RPMI7951 (cell line): Measurements from ENCODE around the gene HOMEZ. TPM values are rescaled to one million over a fixed set of nuclear protein-coding genes. Genes with fewer than 3 reads are reported as not detected.
"Not testable (repeated sequence)": the region's sequence is repeated elsewhere in the genome, so short reads cannot be mapped to it uniquely, and the experiment has no call there.

Experiments
- DNase-seq: peaks from one replicate; pipeline ENCODE4 v3.0.0-alpha.2; 2012; ENCODE audit warnings: low read depth
- total RNA-seq: library from RNA; depleted of rRNA; stranded (reverse); fragments of >200 nt; shearing (Covaris generic); gene quantifications from 2 replicates; pipeline ENCODE4 v1.2.3, GENCODE V29; 2014

Gene HOMEZ
- total RNA-seq, 1 experiment from 2014 or later = 9.9 TPM

DNA sequence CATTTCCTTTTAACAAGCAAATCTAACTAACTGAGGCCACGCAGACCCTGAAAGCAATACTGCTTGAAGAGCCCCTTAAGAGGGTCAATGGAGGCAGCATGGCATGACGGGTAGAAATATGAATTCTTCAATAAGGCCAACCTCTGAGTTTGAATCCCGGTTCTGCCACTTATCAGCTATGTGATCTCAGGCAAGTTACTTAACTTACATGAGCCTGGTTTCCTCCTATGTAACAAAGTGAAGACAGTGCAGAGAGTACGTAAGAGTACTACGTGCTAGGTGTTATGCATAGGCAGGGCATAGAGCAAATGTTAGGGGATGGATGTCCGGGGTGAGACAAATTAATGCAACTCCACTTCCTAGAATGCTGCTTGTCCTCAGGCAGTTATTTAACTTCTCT, 4.7 kb downstream of the HOMEZ start:
- no peak for DNase-seq

DNA sequence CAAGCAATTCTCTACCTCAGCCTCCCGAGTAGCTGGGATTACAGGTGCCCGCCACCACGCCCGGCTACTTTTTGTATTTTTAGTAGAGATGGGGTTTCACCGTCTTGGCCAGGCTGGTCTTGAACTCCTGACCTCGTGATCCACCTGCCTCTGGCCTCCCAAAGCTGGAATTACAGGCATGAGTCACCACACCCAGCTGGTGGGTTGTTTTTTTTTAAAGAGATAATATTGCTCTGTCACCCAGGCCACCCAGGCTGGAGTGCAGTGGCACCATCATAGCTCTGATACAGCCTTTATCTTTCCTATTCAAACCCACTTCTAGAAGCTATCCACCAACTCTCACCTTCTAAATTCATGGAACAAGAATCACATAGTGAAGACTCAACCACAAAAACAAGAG, 8.0 kb downstream of the HOMEZ start:
- peak; percentile 3 for DNase-seq

DNA sequence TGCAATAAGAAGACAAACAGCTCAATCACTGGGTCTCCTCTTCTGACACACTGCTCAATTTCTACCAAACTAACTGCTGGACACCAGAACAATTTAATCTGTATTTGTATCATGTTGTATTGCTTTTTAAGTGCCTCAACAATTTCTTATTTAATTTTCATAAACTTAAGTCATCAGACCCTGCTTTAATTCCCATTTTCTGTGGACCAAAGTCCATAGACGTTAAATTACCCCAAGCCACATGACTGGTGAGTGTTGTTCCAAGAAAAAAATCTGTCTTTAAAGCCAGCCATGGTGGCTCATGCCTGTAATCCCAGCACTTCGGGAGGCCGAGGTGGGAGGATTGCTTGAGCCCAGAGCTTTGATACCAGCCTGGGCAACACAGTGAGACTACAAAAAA, 8.7 kb downstream of the HOMEZ start:
- DNase-seq = no peak

DNA sequence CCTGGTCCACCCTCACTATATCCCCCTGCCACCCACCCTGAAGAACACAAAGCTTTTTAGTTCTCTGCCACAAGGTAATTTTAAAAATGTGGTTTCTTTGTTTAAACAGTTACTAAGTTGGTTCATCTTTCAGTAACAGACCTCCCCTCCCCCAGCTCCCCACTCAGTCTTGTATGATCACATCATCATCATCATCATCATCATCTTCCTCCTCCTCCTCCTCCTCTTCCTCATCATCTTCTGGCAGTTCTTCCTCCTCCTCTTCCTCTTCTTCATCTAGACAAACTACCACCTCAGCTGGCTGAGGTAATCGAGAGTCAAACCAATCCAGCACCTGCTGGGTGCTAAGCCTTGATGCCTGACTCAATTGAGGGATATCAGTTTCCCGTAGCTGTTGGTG, 10.5 kb downstream of the HOMEZ start:
- DNase-seq = no peak

DNA sequence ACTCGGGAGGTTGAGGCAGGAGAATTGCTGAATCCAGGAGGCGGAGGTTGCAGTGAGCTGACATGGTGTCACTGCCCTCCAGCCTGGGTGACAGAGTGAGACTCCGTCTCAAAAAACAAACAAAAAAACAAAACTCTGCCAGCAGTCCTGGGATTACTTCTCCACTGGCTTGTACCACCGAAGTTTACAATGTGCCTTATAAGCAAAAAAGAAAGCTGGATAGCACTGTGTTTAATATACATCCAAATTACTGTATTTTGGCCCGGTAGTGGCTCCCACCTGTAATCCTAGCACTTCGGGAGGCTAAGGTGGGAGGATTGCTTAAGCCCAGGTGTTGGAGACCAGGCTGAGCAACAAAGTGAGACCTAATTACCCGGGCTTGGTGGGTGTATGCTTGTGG, 16.7 kb downstream of the HOMEZ start:
- no peak for DNase-seq

DNA sequence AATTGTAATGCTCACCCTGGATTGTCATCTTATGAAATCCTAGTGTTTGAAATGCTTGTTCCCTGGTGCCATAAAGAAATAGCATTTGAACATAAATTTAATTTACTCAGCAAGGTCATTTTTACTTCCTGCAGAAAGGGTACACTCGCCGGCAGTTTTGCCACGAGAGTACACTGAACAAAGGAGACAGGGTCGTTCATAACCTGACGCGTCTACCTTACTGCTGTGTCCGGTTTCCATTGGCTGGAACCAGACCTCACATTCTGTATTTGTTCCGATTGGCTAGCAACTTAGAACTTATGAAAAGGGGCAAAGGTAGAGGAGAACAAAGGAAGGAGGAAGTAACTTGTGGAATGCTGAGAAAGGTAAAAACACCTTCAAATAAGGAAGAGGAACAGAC, 25.1 kb downstream of the HOMEZ start:
- DNase-seq = not testable (repeated sequence)

DNA sequence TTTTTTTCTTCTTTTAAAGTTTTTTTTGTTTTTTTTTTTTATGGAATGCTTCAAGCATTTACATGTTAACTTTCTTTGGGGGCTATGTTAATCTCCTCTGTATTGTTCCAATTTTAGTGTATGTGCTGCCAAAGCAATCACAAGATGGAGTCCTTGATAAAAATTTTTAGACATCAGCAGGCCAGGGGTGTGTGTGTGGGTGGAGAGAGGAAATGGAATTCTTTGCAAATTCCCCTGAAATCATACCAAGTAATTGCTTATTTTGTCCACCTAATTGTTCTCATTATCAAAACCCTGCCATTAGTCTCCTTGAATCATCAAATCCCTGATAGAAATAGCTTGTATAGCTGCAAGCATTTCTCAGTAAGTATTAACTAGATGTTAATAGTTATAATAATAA, 26.5 kb downstream of the HOMEZ start:
- DNase-seq = no peak

DNA sequence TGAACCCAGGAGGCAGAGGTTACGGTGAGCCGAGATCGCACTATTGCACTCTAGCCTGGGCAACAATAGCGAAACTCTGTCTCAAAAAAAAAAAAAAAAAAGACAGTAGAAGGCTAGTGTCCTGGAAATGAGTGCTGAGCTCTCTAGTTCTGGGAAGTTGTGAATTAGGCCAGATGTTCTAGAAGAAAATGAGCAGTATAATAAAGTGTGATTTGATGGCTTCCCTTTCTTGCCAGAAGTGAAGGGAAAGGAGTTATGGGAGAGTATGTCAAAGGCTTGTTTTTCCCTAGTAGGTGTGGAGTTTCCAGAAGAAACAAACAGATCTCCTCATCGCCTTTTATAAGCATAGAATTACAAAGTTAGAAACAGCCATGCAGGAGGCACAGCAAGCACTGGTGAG, 27.7 kb downstream of the HOMEZ start:
- DNase-seq = no peak

DNA sequence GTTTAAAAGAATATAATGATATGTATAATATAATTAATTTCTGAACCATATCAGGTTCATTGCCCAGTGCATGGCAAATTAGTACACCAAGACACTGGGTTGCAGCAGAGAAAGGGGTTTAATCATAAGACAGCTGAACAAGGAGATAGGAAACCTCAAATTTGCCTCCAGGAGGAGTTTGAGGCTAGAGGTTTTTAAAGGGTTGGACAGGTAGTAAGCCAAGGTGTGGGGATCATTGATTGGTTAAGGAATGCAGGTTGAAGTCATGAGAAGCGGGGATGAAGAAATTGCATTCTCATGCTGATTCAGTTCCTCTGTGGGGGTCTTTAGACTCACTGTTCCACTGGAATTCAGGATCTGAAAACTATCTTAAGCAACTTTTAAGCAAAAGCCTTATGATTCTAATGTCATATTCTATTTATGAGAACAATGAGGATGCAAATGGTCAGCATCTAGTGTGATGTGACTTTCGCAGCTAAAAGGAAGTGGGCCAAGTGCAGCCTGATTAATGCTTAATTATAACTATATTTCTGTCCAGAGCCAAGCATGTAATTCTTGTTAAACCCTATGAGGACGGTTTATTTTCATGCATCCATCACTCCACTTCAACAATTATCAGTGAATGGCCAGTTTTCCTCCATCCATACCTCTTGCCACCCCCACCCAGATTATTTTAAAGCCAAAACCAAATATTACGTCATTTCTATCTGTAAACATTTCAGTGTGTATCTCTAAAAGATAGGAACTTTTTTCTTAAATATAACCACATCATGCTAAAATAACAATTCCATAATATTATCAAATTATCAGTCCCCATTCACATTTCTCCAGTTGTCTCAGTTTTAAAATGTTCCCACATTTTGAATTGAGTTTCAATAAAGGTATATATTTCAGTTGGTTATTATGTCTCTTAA, 33.3 kb downstream of the HOMEZ start:
- DNase-seq = no peak

DNA sequence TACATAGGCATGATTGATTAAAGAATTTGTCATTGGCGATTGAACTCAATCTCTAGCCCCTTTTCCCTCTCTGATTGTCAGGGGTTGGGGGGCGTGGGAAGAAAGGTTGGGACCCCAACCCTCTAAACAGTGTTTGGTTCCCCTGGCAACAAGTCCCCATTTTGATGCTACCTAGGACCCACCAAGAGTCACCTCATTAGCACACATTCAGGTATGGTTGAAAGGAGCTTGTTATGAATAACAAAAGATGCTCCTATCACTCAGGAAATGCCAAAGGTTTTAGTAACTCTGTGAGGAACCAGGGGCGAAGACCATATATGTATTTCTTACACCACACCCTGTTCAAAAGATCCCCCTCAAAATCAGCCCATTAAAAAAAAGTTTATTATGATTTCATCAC, 33.9 kb downstream of the HOMEZ start:
- DNase-seq = no peak

DNA sequence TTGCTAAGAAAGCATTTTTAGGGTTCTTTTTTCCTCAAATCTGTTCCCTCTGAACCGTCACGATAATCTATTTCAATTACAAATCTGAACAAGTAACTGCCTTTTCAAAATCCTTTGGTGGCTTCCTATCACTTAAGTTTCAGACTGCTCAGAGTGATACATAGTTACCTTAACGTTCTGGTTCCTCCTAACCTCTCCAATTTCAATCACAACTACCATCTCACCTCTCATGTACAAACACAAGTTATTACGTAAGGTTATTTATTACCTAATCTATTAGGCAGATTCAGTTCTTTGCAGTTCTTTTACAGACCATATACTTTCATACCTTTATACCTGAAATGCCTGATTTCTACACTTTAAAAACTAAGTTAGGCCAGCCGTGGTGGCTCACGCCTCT, 36.1 kb downstream of the HOMEZ start:
- no peak for DNase-seq

DNA sequence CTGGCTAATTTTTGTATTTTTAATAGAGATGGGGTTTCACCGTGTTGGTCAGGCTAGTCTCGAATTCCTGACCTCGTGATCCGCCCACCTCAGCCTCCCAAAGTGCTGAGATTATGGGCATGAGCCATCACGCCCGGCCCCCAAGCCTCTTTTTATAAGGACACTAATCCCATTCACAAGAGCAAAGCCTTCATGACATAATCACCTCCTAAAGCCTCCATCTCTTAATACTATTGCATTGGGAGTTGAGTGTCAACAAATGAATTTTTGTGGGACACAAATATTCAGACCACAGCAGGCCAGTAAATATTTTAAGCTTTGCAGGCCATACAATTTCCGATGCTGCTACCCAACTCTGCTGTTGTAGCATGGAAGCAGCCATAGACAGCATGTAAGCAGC, 37.3 kb downstream of the HOMEZ start:
- DNase-seq = no peak

DNA sequence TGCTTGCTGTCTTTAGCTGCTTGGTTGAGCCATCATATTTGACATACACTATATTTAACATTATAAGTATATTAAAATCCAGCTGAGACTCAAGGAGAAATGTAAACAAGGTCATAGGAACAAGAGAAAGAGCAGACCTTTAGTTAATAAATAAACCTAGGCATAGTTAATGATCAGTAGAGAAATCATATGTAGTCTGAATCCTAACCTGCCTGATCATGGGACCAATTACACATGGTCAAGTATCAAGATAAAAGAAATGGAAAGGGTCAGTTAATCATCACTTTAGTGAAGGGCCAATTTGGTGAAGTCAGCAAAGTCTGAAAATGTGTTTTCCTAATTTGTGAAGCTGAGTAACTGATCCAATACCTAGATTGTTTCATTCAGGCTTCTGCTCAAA, 40.6 kb downstream of the HOMEZ start:
- no peak for DNase-seq

DNA sequence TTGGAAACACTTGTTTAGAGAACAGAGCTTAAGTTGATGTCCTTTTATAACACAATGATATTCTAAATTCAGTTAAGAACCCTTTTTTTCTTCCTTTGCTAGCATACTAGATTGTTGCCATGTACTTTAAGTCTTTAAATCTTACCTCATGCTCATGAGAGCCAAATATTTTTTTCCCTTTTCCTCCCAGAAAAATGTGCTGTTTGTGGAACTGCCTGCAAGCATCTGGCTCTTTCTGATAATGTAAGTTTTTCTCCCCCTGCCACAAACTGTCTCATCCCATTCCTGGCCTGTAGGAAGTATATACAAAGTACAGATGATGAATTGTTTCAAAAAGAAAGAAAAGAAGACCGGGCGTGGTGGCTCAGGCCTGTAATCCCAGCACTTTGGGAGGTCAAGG, 42.9 kb downstream of the HOMEZ start:
- no peak for DNase-seq

DNA sequence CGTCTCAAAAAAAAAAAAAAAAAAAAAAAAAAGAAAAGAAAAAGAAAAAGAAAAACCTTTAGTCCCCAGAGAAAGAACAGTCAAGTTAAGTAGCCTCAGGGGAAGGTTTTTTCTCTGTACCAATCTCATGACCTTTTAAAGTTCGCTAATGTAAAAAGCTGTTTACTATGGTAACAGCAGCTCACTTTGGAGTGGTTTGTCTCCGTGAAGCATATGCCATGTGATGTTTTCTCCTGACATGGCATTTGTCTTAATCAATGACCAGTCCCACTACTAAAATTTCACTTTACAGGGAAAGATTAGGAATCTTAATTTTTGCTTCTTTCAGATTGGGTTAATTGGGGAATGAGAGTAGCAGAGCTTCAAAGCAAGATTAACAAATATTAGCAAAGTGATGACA, 43.9 kb downstream of the HOMEZ start:
- no peak for DNase-seq

DNA sequence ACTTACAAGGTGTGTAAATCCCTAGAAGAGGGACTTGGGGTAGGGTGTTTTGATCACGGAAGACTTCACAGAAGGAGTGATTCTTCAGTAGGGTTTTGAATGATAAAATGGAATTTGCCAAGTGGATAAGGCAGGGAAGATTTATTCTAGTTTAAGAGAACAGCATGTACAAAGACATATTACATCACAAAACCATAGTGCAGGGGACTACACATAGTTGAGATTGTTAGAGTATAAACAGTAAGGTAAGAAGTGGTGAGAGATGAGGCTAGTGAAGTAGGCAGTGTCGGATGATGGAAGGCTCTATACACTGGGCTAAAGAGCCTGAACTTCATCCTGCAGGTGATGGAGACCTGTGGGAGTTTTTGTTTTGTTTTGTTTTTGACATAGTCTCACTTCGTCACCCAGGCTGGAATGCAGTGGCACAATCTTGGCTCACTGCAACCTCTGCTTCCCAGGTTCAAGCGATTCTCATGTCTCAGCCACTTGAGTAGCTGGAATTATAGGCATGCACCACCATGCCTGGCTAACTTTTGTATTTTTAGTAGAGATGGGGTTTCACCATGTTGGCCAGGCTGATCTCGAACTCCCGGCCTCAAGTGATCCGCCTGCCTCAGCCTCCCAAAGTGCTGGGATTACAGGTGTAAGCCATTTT, 44.7 kb downstream of the HOMEZ start:
- DNase-seq = not testable (repeated sequence)

DNA sequence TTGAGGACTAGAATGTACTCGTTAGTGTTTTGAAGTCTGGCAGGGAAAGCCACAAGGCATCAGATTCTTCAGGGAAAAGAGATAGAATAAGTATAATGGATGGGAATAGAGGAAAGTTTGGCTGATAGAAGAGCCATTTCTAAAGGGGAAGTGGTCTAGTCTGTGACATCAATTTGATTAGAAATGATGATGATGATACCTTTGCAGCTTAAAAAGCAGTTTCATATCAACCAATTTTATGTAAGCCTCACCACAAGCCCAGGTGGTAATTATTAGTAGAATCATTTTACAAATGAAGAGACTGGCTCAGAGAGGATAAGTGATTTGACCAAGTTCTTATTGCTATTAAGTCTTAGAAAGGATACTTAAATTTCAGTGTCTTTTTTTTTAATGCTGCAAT, 45.3 kb downstream of the HOMEZ start:
- no peak for DNase-seq

DNA sequence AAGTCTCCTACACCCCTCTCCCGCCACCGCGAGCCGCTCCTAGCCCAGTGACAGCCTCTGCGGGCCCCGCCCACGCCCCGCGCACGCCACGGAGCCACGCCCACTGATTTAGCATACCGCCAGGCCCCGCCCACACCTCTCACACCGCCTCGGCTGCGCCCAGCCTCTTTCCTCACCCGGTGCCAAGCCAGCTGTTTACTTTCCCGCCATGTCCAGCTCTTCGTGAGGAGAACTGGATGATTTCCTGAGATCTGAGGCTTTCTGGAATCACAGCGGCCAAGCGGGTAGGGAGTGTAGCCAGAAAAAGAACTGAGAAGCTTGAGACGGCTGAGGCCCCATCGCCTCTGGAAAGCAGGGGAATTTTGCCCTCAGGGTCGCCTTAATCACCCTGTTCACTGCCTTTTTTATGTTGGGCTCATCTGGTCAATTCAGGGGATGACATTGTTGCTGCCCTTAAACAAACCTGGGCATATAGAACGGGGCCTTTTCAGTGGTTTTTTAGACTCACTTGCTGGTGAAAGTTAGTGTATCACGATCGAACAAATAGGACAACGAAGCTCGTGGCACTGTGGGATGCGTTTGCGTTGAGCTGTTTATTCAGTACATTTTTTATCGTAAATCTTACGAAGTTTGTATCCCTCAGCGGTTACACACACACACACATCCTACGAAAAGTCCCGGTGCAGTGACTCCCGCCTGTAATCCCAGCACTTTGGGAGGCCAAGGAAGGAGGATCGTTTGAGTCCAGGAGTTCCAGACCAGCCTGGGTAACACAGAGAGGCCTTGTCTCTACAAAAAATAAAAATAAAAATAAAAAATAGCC, 47.9 kb downstream of the HOMEZ start, which contains the start of gene RNF212B:
RNF212B (plus strand) TSS at position 165 of the 823 bp plus-strand sequence. CDS start 2,410 bp downstream, outside the sequence.
- peak; percentile 81 for DNase-seq

DNA sequence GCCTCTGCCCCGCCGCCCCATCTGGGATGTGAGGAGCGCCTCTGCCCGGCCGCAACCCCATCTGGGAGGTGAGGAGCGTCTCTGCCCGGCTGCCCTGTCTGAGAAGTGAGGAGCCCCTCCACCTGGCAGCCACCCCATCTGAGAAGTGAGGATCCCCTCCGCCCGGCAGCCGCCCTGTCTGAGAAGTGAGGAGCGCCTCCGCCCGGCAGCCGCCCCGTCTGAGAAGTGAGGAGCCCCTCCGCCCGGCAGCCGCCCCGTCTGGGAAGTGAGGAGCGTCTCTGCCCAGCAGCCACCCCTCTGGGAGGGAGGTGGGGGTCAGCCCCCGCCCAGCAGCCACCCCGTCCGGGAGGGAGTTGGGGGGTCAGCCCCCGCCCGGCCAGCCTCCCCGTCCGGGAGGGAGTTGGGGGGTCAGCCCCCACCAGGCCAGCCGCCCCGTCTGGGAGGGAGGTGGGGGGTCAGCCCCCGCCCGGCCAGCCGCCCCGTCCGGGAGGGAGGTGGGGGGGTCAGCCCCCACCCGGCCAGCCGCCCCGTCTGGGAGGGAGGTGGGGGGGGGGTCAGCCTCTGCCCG, 53.6 kb downstream of the HOMEZ start:
- DNase-seq = not testable (repeated sequence)

DNA sequence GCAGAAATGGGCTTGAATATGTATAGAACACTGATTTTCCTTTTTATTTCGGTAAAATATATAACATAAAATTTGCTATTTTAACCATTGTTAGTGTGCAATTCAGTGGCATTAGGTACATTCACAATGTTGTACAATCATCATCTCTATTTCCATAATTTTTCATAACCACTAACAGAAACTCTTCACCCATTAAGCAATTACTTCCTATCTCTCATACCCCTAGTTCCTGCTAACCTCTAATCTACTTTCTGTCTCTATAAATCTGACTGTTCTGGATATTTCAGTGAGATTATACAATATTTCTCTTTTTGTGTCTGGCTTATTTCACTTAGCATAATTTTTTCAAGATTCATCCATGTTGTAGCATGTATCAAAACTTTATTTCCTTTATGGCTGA, 57.1 kb downstream of the HOMEZ start:
- DNase-seq = no peak

DNA sequence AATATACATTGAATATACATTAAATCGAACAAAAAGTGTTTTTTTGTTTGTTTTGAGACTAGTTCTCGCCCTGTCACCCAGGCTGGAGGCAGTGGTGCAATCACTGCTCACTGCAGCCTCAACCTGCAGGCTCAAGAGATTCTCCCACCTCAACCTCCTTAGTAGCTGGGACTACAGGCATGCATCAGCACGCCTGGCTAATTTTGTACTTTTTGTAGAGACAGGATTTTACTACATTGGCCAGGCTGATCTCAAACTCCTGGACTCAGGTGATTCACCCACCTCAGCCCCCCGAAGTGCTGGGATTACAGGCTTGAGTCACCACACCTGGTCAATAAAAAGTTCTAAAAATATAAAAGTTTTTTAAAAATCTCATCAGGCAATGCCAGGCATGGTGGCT, 58.4 kb downstream of the HOMEZ start:
- DNase-seq = no peak

DNA sequence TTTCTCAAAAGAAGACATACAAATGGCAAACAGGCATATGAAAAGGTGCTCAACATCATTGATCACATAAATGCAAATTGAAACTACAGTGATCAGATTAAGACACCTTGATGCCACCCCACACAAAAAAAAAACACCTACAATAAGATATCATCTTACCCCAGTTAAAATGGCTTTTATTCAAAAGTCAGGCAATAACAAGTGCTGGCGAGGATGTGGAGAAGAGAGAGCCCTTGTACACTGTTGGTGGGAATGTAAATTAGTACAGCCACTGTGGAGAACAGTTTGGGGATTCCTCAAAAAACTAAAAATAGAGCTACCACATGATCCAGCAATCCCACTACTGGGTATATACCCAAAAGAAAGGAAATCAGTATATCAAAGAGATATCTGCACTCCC, 61.0 kb downstream of the HOMEZ start:
- not testable (repeated sequence) for DNase-seq
